IPS DF 6.9 (cell line): ENCODE results near the gene EXOC3L2.
"Not testable (repeated sequence)": the region's sequence is repeated elsewhere in the genome, so short reads cannot be mapped to it uniquely, and the experiment has no call there.

Experiments used
- DNase-seq: peaks from one replicate; pipeline ENCODE4 v3.0.0-alpha.2; 2013; ENCODE audit warnings: low read depth, low spot score
- H3K27ac ChIP-seq: one replicate; pipeline ENCODE4 v1.5.1; 2013; ENCODE audit warnings: low read length, control low read depth
- H3K27me3 ChIP-seq: 2 replicates; pipeline ENCODE4 v1.6.1; 2013; ENCODE audit warnings: mild to moderate bottlenecking, low read length; ENCODE audit not compliant: control insufficient read depth, insufficient read depth
- H3K36me3 ChIP-seq: 2 replicates; pipeline ENCODE4 v1.6.1; 2013; ENCODE audit warnings: low read length; ENCODE audit not compliant: control insufficient read depth, insufficient read depth
- H3K4me1 ChIP-seq: 2 replicates; pipeline ENCODE4 v1.6.1; 2013; ENCODE audit warnings: low read length; ENCODE audit not compliant: control insufficient read depth, insufficient read depth
- H3K4me3 ChIP-seq: 2 replicates; pipeline ENCODE4 v1.5.1; 2013; ENCODE audit warnings: mild to moderate bottlenecking, low read length
- H3K9me3 ChIP-seq: 2 replicates; pipeline ENCODE4 v1.6.1; 2013; ENCODE audit warnings: low read length, inconsistent platforms; ENCODE audit not compliant: control insufficient read depth, insufficient read depth
- WGBS: extraction: QIAGEN DNeasy Blood & Tissue Kit; methylation state at CpG from one replicate; pipeline ENCODE4 v1.1.7; 2013; ENCODE audit warnings: mixed read lengths, missing lambda C conversion rate; ENCODE audit not compliant: insufficient read length, insufficient coverage; 5-methylcytosine and 5-hydroxymethylcytosine counted together

Gene EXOC3L2

DNA sequence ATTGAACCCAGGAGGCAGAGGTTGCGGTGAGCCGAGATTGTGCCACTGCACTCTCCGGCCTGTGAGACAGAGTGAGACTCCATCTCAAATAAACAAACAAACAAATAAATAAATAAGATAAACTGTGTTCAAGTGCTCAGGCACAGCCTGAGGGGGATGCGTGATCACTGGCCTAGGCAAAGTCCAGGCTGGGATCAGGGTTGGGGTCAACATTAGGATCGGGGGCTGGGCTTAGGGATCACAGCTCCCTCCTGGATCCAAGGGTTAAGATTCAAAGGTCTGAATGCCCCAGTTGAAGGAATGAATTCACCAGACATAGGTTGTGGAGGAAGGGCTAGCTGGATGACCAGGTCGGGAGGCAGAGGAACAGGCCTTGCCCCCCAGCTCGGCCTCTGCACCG, 1.9 kb upstream of the EXOC3L2 start:
- Histone ChIP-seq H3K4me1 (no peaks in the 10 kb centered on the region), H3K27me3 (peaks cover 3% of the 10 kb centered on the region; the same call in 1 of the 2 replicates), H3K27ac (no peak overlapping the region), H3K9me3 (no peaks in the 10 kb centered on the region), H3K4me3 (no peak overlapping the region), H3K36me3 (no peaks in the 10 kb centered on the region)
- WGBS = no CpG with 5 or more reads among the region's 8 CpGs
- DNase-seq = no peak

GRCh38 chr19:45245826-45246225, 619 bp upstream of the EXOC3L2 start:
- DNase-seq = no peak
- peaks cover 3% of the 10 kb centered on the region; the same call in 1 of the 2 replicates for H3K27me3 ChIP-seq
- WGBS = no CpG with 5 or more reads among the region's 4 CpGs
- no peaks in the 10 kb centered on the region for H3K36me3 ChIP-seq
- no peak overlapping the region for H3K4me3 ChIP-seq
- no peaks in the 10 kb centered on the region for H3K4me1 ChIP-seq
- no peak overlapping the region for H3K27ac ChIP-seq
- no peaks in the 10 kb centered on the region for H3K9me3 ChIP-seq

GRCh38 chr19:45244133-45244794, 943 bp downstream of the EXOC3L2 start:
- no peaks in the 10 kb centered on the region for H3K27me3 ChIP-seq
- no CpG with 5 or more reads among the region's 15 CpGs for WGBS
- no peaks in the 10 kb centered on the region for H3K36me3 ChIP-seq
- H3K4me1 ChIP-seq = no peaks in the 10 kb centered on the region
- no peak for DNase-seq
- no peak overlapping the region for H3K27ac ChIP-seq
- no peak overlapping the region for H3K4me3 ChIP-seq
- no peaks in the 10 kb centered on the region for H3K9me3 ChIP-seq

DNA sequence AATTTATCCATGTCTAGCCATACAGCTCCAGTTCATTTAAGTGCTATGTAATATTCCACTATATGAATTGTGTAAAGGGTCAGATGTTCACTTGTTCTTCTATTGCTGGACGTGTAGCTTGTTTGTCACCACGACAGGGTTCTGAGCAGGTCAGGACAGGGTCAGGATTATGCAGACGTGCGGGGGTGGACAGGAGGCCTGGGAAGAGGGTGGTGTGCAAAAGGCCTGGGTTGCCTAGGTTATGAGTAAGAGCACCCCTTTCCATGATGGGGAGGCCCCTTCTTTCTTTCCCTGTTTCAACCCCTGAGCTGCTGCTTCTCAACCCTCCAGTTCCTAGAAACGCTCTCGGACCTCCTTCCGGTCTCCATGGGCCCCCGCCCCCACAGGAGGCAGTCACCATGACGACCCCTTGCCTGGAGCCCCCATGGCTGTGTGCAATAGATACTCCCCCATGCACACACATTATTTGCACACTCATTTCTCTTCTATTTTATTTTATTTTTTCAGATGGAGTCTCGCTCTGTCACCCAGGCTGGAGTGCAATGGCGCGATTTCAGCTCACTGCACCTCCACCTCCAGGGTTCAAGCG, 2.0 kb downstream of the EXOC3L2 start:
- Histone ChIP-seq H3K27me3 (no peaks in the 10 kb centered on the region), H3K9me3 (no peaks in the 10 kb centered on the region), H3K4me1 (no peaks in the 10 kb centered on the region), H3K4me3 (no peak overlapping the region), H3K36me3 (no peaks in the 10 kb centered on the region), H3K27ac (no peak overlapping the region)
- no peak for DNase-seq
- WGBS = no CpG with 5 or more reads among the region's 13 CpGs

DNA sequence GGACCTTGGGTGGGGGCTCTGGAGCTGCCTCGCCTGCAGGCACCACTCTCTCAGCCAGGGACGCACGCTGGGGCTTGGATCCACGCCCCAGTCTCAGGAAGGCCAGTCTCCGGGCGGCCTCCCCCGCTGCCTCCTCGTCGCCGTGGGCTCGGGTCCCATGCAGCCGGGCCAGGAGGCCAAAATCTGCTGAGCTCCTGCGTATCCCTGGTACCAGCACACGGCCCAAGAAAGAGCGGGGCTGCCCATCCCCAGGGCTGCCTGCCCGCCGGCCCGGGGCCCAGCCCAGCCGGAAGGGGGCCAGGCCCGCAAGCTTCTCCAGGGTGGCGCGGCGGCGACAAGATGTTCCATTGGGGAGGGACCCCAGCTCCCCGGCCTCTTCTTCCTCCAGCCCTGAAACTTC, 6.7 kb downstream of the EXOC3L2 start:
- no peak overlapping the region for H3K27ac ChIP-seq
- H3K4me3 ChIP-seq = no peak overlapping the region
- 0 out of 2 replicates have a peak, but pooled peaks cover 2% of the 10 kb centered on the region for H3K4me1 ChIP-seq
- H3K27me3 ChIP-seq = peaks cover 11% of the 10 kb centered on the region
- WGBS = no CpG with 5 or more reads among the region's 25 CpGs
- no peak for DNase-seq
- no peaks in the 10 kb centered on the region for H3K9me3 ChIP-seq
- H3K36me3 ChIP-seq = no peaks in the 10 kb centered on the region

GRCh38 chr19:45235485-45235884, 9.7 kb downstream of the EXOC3L2 start:
- no peak overlapping the region for H3K27ac ChIP-seq
- no peak for DNase-seq
- H3K4me3 ChIP-seq = no peak overlapping the region
- H3K4me1 ChIP-seq = 0 out of 2 replicates have a peak, but pooled peaks cover 2% of the 10 kb centered on the region
- H3K27me3 ChIP-seq = peaks cover 16% of the 10 kb centered on the region
- H3K36me3 ChIP-seq = no peaks in the 10 kb centered on the region
- WGBS = no CpG with 5 or more reads among the region's 8 CpGs
- H3K9me3 ChIP-seq = no peaks in the 10 kb centered on the region

GRCh38 chr19:45234089-45234869, 10.9 kb downstream of the EXOC3L2 start:
- peak overlapping the region; percentile 2; the same call in 1 of the 2 replicates for H3K4me3 ChIP-seq
- no peaks in the 10 kb centered on the region for H3K9me3 ChIP-seq
- no peaks in the 10 kb centered on the region for H3K36me3 ChIP-seq
- H3K4me1 ChIP-seq = 0 out of 2 replicates have a peak, but pooled peaks cover 2% of the 10 kb centered on the region
- no peak for DNase-seq
- no CpG with 5 or more reads among the region's 93 CpGs for WGBS
- no peak overlapping the region for H3K27ac ChIP-seq
- H3K27me3 ChIP-seq = peaks cover 16% of the 10 kb centered on the region

- WGBS = no CpG with 5 or more reads among the region's 3 CpGs
- Histone ChIP-seq H3K4me1 (peaks cover 6% of the 10 kb centered on the region; the same call in 1 of the 2 replicates), H3K27me3 (peaks cover 16% of the 10 kb centered on the region), H3K4me3 (no peak overlapping the region), H3K9me3 (no peaks in the 10 kb centered on the region), H3K27ac (no peak overlapping the region), H3K36me3 (no peaks in the 10 kb centered on the region)
- DNase-seq = no peak
These were observed 13.3 kb downstream of the EXOC3L2 start for GRCh38 chr19:45231891-45232290.

DNA sequence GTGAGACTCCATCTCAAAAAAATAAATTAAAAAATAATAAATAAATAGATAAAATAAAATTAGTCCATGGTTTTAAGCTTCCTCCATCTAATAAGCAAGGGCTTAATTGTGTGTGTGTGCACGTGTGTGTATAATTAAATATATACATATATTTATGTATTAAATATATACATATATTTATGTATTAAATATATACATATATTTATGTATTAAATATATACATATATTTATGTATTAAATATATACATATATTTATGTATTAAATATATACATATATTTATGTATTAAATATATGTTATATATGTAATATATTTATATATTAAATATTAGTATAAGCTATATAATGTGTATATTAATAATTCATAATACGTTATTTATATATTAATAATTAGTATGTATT, 16.2 kb downstream of the EXOC3L2 start:
- H3K27ac ChIP-seq, H3K4me1 ChIP-seq, DNase-seq, H3K27me3 ChIP-seq, H3K9me3 ChIP-seq, H3K36me3 ChIP-seq, H3K4me3 ChIP-seq: not testable (repeated sequence)
- no CpG with 5 or more reads among the region's 2 CpGs for WGBS

- H3K4me1 ChIP-seq = peaks cover 4% of the 10 kb centered on the region; the same call in 1 of the 2 replicates
- H3K9me3 ChIP-seq = no peaks in the 10 kb centered on the region
- H3K27me3 ChIP-seq = no peaks in the 10 kb centered on the region; the same call in 1 of the 2 replicates
- DNase-seq = no peak
- WGBS = no CpG with 5 or more reads among the region's 11 CpGs
- H3K36me3 ChIP-seq = no peaks in the 10 kb centered on the region
- H3K27ac ChIP-seq = no peak overlapping the region
- H3K4me3 ChIP-seq = no peak overlapping the region
These were observed 20.6 kb downstream of the EXOC3L2 start for GRCh38 chr19:45224645-45225044.
